Mucosa of stomach (tissue), 1 donor: ENCODE data around the gene INO80.

Source experiments
- H3K27me3 ChIP-seq: one replicate; pipeline ENCODE4 v1.7.0; 2013; ENCODE audit warnings: mild to moderate bottlenecking, low read length; ENCODE audit not compliant: control insufficient read depth, insufficient read depth
- H3K36me3 ChIP-seq: one replicate; pipeline ENCODE4 v1.7.0; 2013; ENCODE audit warnings: low read length; ENCODE audit not compliant: control insufficient read depth, insufficient read depth
- H3K4me1 ChIP-seq: one replicate; pipeline ENCODE4 v1.7.0; 2013; ENCODE audit warnings: mild to moderate bottlenecking, low read length; ENCODE audit not compliant: control insufficient read depth, insufficient read depth
- H3K4me3 ChIP-seq: one replicate; pipeline ENCODE4 v1.7.0; 2013; ENCODE audit warnings: low read length
- H3K9ac ChIP-seq: one replicate; pipeline ENCODE4 v1.7.0; 2013; ENCODE audit warnings: mild to moderate bottlenecking, low read length, moderate library complexity
- H3K9me3 ChIP-seq: one replicate; pipeline ENCODE4 v1.7.0; 2013; ENCODE audit warnings: mild to moderate bottlenecking, low read length, moderate library complexity; ENCODE audit not compliant: control insufficient read depth
- donor health status: Pancreatic carcinoma.

INO80 gene

GRCh38 chr15:40948706-40949473, 167.2 kb downstream of the INO80 start:
- Histone ChIP-seq H3K9ac (peak overlapping the region; percentile 5), H3K36me3 (no peaks in the 10 kb centered on the region), H3K27me3 (no peaks in the 10 kb centered on the region), H3K9me3 (no peaks in the 10 kb centered on the region), H3K4me1 (peaks cover 22% of the 10 kb centered on the region), H3K4me3 (no peak overlapping the region)

- H3K36me3 ChIP-seq = no peaks in the 10 kb centered on the region
- peaks cover 30% of the 10 kb centered on the region for H3K4me1 ChIP-seq
- H3K9me3 ChIP-seq = no peaks in the 10 kb centered on the region
- H3K4me3 ChIP-seq = no peak overlapping the region
- no peak overlapping the region for H3K9ac ChIP-seq
- H3K27me3 ChIP-seq = no peaks in the 10 kb centered on the region
Observed at GRCh38 chr15:40944510-40945296, 171.4 kb downstream of the INO80 start.

GRCh38 chr15:40943764-40944365, 172.2 kb downstream of the INO80 start:
- no peaks in the 10 kb centered on the region for H3K36me3 ChIP-seq
- H3K4me3 ChIP-seq = no peak overlapping the region
- no peaks in the 10 kb centered on the region for H3K27me3 ChIP-seq
- H3K4me1 ChIP-seq = peaks cover 22% of the 10 kb centered on the region
- H3K9me3 ChIP-seq = no peaks in the 10 kb centered on the region
- no peak overlapping the region for H3K9ac ChIP-seq

DNA sequence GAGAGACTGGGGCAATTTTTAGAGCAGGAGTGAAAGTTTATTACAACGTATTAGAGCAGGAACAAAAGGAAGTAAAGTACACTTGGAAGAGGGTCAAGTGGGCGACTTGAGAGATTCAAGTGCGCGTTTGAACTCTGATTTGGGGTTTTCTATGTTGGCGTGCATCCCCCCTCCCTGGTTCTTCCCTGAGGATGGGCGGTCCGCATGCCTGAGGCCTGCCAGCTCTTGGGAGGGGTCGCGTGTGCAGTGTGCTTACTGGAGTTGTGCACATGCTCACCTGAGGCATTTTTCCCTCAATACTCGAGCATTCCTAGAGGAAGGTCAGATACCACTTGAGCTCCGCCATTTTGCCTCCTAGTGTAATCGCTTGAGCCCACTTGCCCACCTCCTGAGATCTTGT, 173.2 kb downstream of the INO80 start:
- no peaks in the 10 kb centered on the region for H3K36me3 ChIP-seq
- no peak overlapping the region for H3K4me3 ChIP-seq
- no peaks in the 10 kb centered on the region for H3K27me3 ChIP-seq
- H3K9ac ChIP-seq = no peak overlapping the region
- peaks cover 22% of the 10 kb centered on the region for H3K4me1 ChIP-seq
- no peaks in the 10 kb centered on the region for H3K9me3 ChIP-seq

- Histone ChIP-seq H3K9me3 (no peaks in the 10 kb centered on the region), H3K36me3 (no peaks in the 10 kb centered on the region), H3K27me3 (no peaks in the 10 kb centered on the region), H3K9ac (peak overlapping the region; percentile 76), H3K4me3 (peak overlapping the region; percentile 38), H3K4me1 (peaks cover 22% of the 10 kb centered on the region)
Observed at GRCh38 chr15:40942337-40942854, 173.7 kb downstream of the INO80 start.

- peak overlapping the region; percentile 38 for H3K4me3 ChIP-seq
- H3K9ac ChIP-seq = peak overlapping the region; percentile 76
- peaks cover 22% of the 10 kb centered on the region for H3K4me1 ChIP-seq
- no peaks in the 10 kb centered on the region for H3K36me3 ChIP-seq
- no peaks in the 10 kb centered on the region for H3K27me3 ChIP-seq
- no peaks in the 10 kb centered on the region for H3K9me3 ChIP-seq
Observed at GRCh38 chr15:40941528-40942336, 174.3 kb downstream of the INO80 start.

DNA sequence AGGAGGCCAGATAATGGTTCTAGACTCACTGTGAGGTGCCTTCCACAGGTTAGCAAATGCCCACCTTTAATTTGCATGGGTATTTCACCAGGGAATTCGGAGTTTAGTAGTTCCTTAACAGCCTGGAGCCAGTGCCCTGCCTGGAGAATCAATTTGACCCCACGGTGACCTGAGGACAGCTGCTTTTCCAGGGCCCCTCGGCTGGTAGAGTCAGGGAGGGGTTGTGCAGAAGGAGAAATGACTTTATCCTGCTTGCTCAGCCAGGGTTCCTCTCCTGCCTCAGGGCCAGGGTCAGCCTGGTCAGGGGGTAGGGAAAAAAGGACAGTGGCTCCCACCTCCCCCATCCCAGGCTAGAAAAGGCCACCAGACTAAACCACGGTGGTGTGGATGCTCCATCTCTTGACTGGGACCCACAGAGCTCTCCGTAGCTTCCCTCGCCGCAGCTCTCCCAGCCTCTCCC, 175.0 kb downstream of the INO80 start:
- peak overlapping the region; percentile 63 for H3K9ac ChIP-seq
- peaks cover 22% of the 10 kb centered on the region for H3K4me1 ChIP-seq
- H3K36me3 ChIP-seq = no peaks in the 10 kb centered on the region
- no peaks in the 10 kb centered on the region for H3K9me3 ChIP-seq
- no peak overlapping the region for H3K4me3 ChIP-seq
- H3K27me3 ChIP-seq = no peaks in the 10 kb centered on the region

- no peaks in the 10 kb centered on the region for H3K36me3 ChIP-seq
- peaks cover 22% of the 10 kb centered on the region for H3K4me1 ChIP-seq
- no peaks in the 10 kb centered on the region for H3K9me3 ChIP-seq
- H3K9ac ChIP-seq = no peak overlapping the region
- H3K27me3 ChIP-seq = no peaks in the 10 kb centered on the region
- H3K4me3 ChIP-seq = no peak overlapping the region
Observed at GRCh38 chr15:40940296-40940801, 175.7 kb downstream of the INO80 start.

- no peak overlapping the region for H3K4me3 ChIP-seq
- H3K9ac ChIP-seq = no peak overlapping the region
- no peaks in the 10 kb centered on the region for H3K27me3 ChIP-seq
- H3K36me3 ChIP-seq = no peaks in the 10 kb centered on the region
- peaks cover 19% of the 10 kb centered on the region for H3K4me1 ChIP-seq
- no peaks in the 10 kb centered on the region for H3K9me3 ChIP-seq
Observed at GRCh38 chr15:40938536-40938870, 177.6 kb downstream of the INO80 start.

- H3K36me3 ChIP-seq = no peaks in the 10 kb centered on the region
- H3K9me3 ChIP-seq = no peaks in the 10 kb centered on the region
- no peak overlapping the region for H3K9ac ChIP-seq
- H3K4me1 ChIP-seq = peaks cover 25% of the 10 kb centered on the region
- peaks cover under 1% of the 10 kb centered on the region for H3K27me3 ChIP-seq
- no peak overlapping the region for H3K4me3 ChIP-seq
Observed at GRCh38 chr15:40937762-40938535, 178.1 kb downstream of the INO80 start.
